Measurements from ENCODE around the gene PTPRR. TPM values are rescaled to one million over a fixed set of nuclear protein-coding genes. Genes with fewer than 3 reads are reported as not detected.

PTPRR gene
- total and polyA plus RNA-seq, 2 of the 13 experiments (the other 11 are each of a cell fraction or from before 2014, with no cell fraction given) = not detected

DNA sequence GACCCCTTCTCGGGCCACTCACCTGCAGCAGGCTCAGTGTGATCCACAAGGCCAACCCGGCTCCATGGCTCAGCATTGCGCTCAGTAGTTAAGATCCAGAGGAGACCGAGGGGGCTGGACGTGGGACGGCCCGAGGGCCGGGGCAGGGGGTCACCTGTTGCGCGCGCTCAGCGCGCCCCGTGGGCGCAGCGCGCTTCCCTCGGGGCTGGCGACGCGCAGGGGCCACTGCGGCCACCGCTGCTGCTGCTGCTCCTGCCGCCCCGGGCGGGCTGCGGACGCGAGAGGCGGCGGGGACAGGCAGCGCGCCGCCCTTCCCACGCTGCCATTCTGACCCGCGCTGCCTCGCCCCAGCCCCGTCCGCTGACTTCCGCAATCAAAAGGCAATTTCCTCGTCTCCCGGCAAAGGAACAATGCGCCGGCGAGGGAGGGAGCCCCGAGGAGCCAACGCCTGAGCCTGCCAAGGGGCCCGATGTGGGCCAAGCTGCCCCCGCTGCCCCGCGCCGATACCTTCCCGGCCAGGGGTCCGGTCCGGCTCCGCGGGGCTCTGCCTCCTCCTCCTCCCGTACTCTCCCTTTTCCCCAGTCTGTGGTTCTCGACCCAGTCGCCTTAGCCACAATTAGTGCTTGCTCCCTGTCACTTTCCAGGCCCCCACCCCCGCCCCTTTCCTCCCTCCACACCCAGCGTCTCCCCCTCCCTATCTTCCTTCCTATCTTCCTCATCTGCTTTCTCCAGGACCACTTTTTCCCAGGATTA is 310.6 kb downstream of the PTPRR start:
- DNase-seq (ENCODE audit: low spot score) (no peak), FAIRE-seq (no peak), ATAC-seq (peak; percentile 81)
- no peaks in the 10 kb centered on the region for H3K79me2 ChIP-seq (ENCODE audit: insufficient read depth, low read length)
- H4K20me1 ChIP-seq (ENCODE audit: insufficient read depth, low read length) = no peaks in the 10 kb centered on the region
- intact Hi-C loops (cut with micrococcal nuclease; ENCODE audit: unreplicated experiment) (no loop called here), in situ Hi-C loops (cut with HindIII; ENCODE audit: extremely low pct_ligation_motif_present, low pct_unique_long_range_greater_than_20kb) (no loop called here)
- CTCF ChIA-PET (ENCODE audit: low intra/inter-chr PET ratio, low total read pairs) = no interaction called here
- POLR2A ChIA-PET = no interaction called here
- H3K36me3 ChIP-seq (replicated peaks in 1 of 2; ENCODE audit: control insufficient read depth in 1 of 2, insufficient read depth in 2 of 2, low read length in 2 of 2) = no peaks in the 10 kb centered on the region
- peak overlapping the region; percentile 58; the same call in 1 of the 2 replicates for H3K4me2 ChIP-seq (ENCODE audit: low read depth, low read length)
- no peak overlapping the region for H3K27ac ChIP-seq (ENCODE audit: extremely low read length, insufficient read depth, low read length)
- WGBS (ENCODE audit: low lambda C conversion rate) = 20% methylated on average over 8 of the region's 63 CpGs
- H3K9me3 ChIP-seq (ENCODE audit: low read length) = no peaks in the 10 kb centered on the region
- TF ChIP-seq NFATC3 (CRISPR knock-in tag; IDR thresholded peaks at IDR 0.05) = no peak
- no peak for TF ChIP-seq ZNF275 (CRISPR knock-in tag; IDR thresholded peaks at IDR 0.05; ENCODE audit: borderline replicate concordance)
- no peak for TF ChIP-seq U2AF1 (optimal IDR thresholded peaks at IDR 0.05; ENCODE audit: low read depth, low read length)
- TF ChIP-seq DNMT3B (CRISPR knock-in tag; conservative IDR thresholded peaks at IDR 0.05) = no peak
- no peak for TF ChIP-seq ZNF337 (CRISPR knock-in tag; IDR thresholded peaks at IDR 0.05; ENCODE audit: borderline replicate concordance, low read depth)
- no peak for TF ChIP-seq FOXO1 (CRISPR knock-in tag; IDR thresholded peaks at IDR 0.05)
- no peak overlapping the region for H3K9ac ChIP-seq (ENCODE audit: insufficient read depth, low read depth, low read length)
- peaks cover 5 to 32% of the 10 kb centered on the region in 2 experiments for H3K27me3 ChIP-seq (ENCODE audit: control insufficient read depth in 1 of 2, insufficient read depth in 2 of 2, low read length in 2 of 2)
- H3K4me1 ChIP-seq (ENCODE audit: insufficient read depth, low read length) = no peaks in the 10 kb centered on the region
- no peak overlapping the region for H2AFZ ChIP-seq (ENCODE audit: low read length)
- H3K4me3 ChIP-seq (replicated peaks in 1 of 3; ENCODE audit: insufficient read depth in 1 of 3, low read depth in 2 of 3, low read length in 3 of 3) = peak overlapping the region; percentile 21 to 60 (median 23); a peak in 4 of 6 replicates
- no TSS peak for BruUV-seq (replicated peaks)

- DNase-seq (ENCODE audit: low spot score) (no peak), FAIRE-seq (no peak)
- no peak overlapping the region for H3K9ac ChIP-seq (ENCODE audit: insufficient read depth, low read depth, low read length)
Measured at GRCh38 chr12:70609203-70609602, 311.3 kb downstream of the PTPRR start.

More at GRCh38 chr12:70609203-70609602, 311.3 kb downstream of the PTPRR start:
- BruUV-seq (replicated peaks) = no TSS peak
- 36% methylated on average over 2 of the region's 2 CpGs for WGBS (ENCODE audit: low lambda C conversion rate)
- ChIA-PET CTCF (ENCODE audit: low intra/inter-chr PET ratio, low total read pairs) (no interaction called here), POLR2A (no interaction called here)
- intact Hi-C loops (cut with micrococcal nuclease; ENCODE audit: unreplicated experiment) = no loop called here
- Histone ChIP-seq H3K36me3 (replicated peaks in 1 of 2; ENCODE audit: control insufficient read depth in 1 of 2, insufficient read depth in 2 of 2, low read length in 2 of 2) (no peaks in the 10 kb centered on the region), H3K9me3 (ENCODE audit: low read length) (no peaks in the 10 kb centered on the region), H3K79me2 (ENCODE audit: insufficient read depth, low read length) (no peaks in the 10 kb centered on the region), H3K27ac (ENCODE audit: extremely low read length, insufficient read depth, low read length) (no peak overlapping the region), H4K20me1 (ENCODE audit: insufficient read depth, low read length) (no peaks in the 10 kb centered on the region), H3K4me1 (ENCODE audit: insufficient read depth, low read length) (no peaks in the 10 kb centered on the region), H3K4me2 (ENCODE audit: low read depth, low read length) (0 out of 2 replicates have a peak overlapping the region, but pooled peaks have one; percentile 58), H3K27me3 (ENCODE audit: control insufficient read depth in 1 of 2, insufficient read depth in 2 of 2, low read length in 2 of 2) (peaks cover 5 to 32% of the 10 kb centered on the region in 2 experiments), H3K4me3 (replicated peaks in 1 of 3; ENCODE audit: insufficient read depth in 1 of 3, low read depth in 2 of 3, low read length in 3 of 3) (no peak overlapping the region), H2AFZ (ENCODE audit: low read length) (no peak overlapping the region)
- peak; percentile 70 for ATAC-seq
- in situ Hi-C loops (cut with HindIII; ENCODE audit: extremely low pct_ligation_motif_present, low pct_unique_long_range_greater_than_20kb) = no loop called here
- no peak for TF ChIP-seq CAMTA2 (CRISPR knock-in tag; IDR thresholded peaks at IDR 0.05; ENCODE audit: borderline replicate concordance)

All from HepG2 (cell line).